Peyer's patch (tissue), 4 donors: Measurements from ENCODE around the gene PRRT3.
A peak's percentile ranks its signal among the peaks of the same experiment; 100 is the strongest.

ENCODE experiments used
- POLR2A ChIP-seq, 2 donors: fragments of 450-650 bp; IDR thresholded peaks; one replicate each; pipeline ENCODE4 v1.5.1; 2017; ENCODE audit warnings: antibody characterized with exemption in 2 of 2, mild to moderate bottlenecking in 2 of 2, moderate library complexity in 2 of 2
- TF ChIP-seq, protein P1 (sequence below), 6 experiments: fragments of 450-650 bp in 4 of 6; fragments of 200-600 bp in 2 of 6; sonication (generic) in 1 of 6; IDR thresholded peaks; one replicate each; pipeline ENCODE4 v1.5.1; 2017 to 2019; ENCODE audit warnings: antibody characterized with exemption in 6 of 6, mild to moderate bottlenecking in 3 of 6, moderate library complexity in 1 of 6

DNA sequence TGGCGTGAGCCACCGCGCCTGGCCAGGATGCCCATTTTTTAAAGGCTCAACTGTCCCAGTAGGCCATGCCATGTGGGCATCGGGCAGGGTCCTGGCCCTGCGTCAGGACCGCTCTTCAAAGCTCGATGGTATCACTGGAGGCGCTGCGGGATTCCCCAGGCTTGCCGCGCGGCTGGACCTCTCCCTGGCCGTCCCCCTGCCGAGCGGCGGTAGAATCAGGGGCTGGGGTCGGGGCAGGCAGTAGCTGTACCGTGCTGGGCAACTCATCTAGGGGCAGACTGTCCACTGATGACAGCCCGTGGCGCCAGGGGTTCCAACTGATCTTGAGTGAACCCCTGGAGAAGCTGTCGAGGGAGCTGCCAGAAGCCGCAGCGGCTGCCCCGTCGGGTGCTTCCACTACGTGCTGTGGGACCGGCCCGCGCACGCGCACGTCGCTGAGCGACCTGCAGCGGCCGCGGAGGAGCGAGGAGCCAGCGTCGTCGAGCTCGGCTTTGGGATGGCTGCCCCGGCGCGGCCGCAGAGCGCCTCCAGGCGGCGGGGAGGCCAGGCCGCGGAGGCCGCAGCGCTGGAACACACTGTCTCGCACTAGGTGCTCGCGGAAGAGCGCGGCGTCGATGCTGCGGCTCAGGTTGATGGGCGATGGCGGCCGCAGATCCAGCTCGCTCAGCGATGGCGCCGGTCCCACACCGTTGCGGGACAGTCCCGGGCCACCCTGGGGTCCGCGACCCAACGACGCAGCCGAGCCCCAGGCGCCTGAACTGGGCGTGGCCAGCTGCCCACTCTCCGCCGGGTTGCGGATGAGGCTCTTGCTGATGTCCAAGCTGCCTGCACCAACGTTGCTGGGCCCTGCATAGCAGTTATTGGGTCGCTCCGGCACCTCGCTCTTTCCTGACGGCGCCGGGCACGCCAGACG lies 5.8 kb downstream of the PRRT3 start:
- peak; percentile 50 to 57 for TF ChIP-seq POLR2A (IDR thresholded peaks at IDR 0.05)
- TF ChIP-seq, protein P1, sequence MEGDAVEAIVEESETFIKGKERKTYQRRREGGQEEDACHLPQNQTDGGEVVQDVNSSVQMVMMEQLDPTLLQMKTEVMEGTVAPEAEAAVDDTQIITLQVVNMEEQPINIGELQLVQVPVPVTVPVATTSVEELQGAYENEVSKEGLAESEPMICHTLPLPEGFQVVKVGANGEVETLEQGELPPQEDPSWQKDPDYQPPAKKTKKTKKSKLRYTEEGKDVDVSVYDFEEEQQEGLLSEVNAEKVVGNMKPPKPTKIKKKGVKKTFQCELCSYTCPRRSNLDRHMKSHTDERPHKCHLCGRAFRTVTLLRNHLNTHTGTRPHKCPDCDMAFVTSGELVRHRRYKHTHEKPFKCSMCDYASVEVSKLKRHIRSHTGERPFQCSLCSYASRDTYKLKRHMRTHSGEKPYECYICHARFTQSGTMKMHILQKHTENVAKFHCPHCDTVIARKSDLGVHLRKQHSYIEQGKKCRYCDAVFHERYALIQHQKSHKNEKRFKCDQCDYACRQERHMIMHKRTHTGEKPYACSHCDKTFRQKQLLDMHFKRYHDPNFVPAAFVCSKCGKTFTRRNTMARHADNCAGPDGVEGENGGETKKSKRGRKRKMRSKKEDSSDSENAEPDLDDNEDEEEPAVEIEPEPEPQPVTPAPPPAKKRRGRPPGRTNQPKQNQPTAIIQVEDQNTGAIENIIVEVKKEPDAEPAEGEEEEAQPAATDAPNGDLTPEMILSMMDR (IDR thresholded peaks at IDR 0.05): peak; percentile 42 to 97 (median 82)
